ENCODE data around the gene MFSD1. TPM values are rescaled to one million over a fixed set of nuclear protein-coding genes. Genes with fewer than 3 reads are reported as not detected.

The MFSD1 gene
- total and polyA plus RNA-seq, 2 donors (not counting 1 experiment from before 2014, with no cell fraction given): 103 to 117 TPM

GRCh38 chr3:158792709-158793108 lies 9.1 kb upstream of the MFSD1 start:
- H3K4me1 ChIP-seq (ENCODE audit: control insufficient read depth, extremely low read depth, insufficient read depth, low read length): peaks cover 8% of the 10 kb centered on the region
- peak overlapping the region; percentile 31 for H3K27ac ChIP-seq (ENCODE audit: insufficient read depth, low read length)
- peak; percentile 92 to 98 for DNase-seq (ENCODE audit: low read depth in 2 of 2)
- H4K20me1 ChIP-seq (ENCODE audit: control insufficient read depth, extremely low read depth, insufficient read depth, low read length): no peaks in the 10 kb centered on the region
- no peaks in the 10 kb centered on the region for H3K79me2 ChIP-seq (ENCODE audit: control insufficient read depth, insufficient read depth, low read length)
- no peaks in the 10 kb centered on the region for H3K36me3 ChIP-seq (ENCODE audit: control insufficient read depth, insufficient read depth, low read length)
- TF ChIP-seq CTCF (conservative IDR thresholded peaks at IDR 0.05 in 1 of 2, IDR thresholded peaks at IDR 0.05 in 1 of 2; ENCODE audit: low read depth in 1 of 2, low read length in 2 of 2): no peak
- no peak for TF ChIP-seq EZH2 (IDR thresholded peaks at IDR 0.05; ENCODE audit: low read length, missing control alignments)
- peak overlapping the region in 1 of 4 experiments; percentile 24 for H3K4me3 ChIP-seq (replicated peaks in 1 of 4; ENCODE audit: control extremely low read depth in 1 of 4, insufficient read depth in 1 of 4, low read depth in 3 of 4, low read length in 4 of 4)
- no peak overlapping the region for H3K4me2 ChIP-seq (ENCODE audit: extremely low read depth, insufficient read depth, low read length)
- no peaks in the 10 kb centered on the region for H3K9me3 ChIP-seq (ENCODE audit: control insufficient read depth, insufficient read depth, low read depth, low read length)
- no peaks in the 10 kb centered on the region for H3K27me3 ChIP-seq (ENCODE audit: control insufficient read depth, insufficient read depth, low read length)
- no peak overlapping the region for H2AFZ ChIP-seq (ENCODE audit: low read length)
- no peak overlapping the region for H3K9ac ChIP-seq (ENCODE audit: insufficient read depth, low read length)

- no peak for TF ChIP-seq EZH2 (IDR thresholded peaks at IDR 0.05; ENCODE audit: low read length, missing control alignments)
- TF ChIP-seq CTCF (conservative IDR thresholded peaks at IDR 0.05 in 1 of 2, IDR thresholded peaks at IDR 0.05 in 1 of 2; ENCODE audit: low read depth in 1 of 2, low read length in 2 of 2): no peak
- Histone ChIP-seq H3K4me1 (ENCODE audit: control insufficient read depth, extremely low read depth, insufficient read depth, low read length) (peaks cover under 1% of the 10 kb centered on the region), H3K4me3 (replicated peaks in 1 of 4; ENCODE audit: control extremely low read depth in 1 of 4, insufficient read depth in 1 of 4, low read depth in 3 of 4, low read length in 4 of 4) (no peak overlapping the region), H3K27me3 (ENCODE audit: control insufficient read depth, insufficient read depth, low read length) (no peaks in the 10 kb centered on the region), H3K36me3 (ENCODE audit: control insufficient read depth, insufficient read depth, low read length) (no peaks in the 10 kb centered on the region), H3K4me2 (ENCODE audit: extremely low read depth, insufficient read depth, low read length) (no peak overlapping the region), H3K9ac (ENCODE audit: insufficient read depth, low read length) (no peak overlapping the region), H3K27ac (ENCODE audit: insufficient read depth, low read length) (no peak overlapping the region), H3K79me2 (ENCODE audit: control insufficient read depth, insufficient read depth, low read length) (no peaks in the 10 kb centered on the region), H4K20me1 (ENCODE audit: control insufficient read depth, extremely low read depth, insufficient read depth, low read length) (no peaks in the 10 kb centered on the region), H2AFZ (ENCODE audit: low read length) (no peak overlapping the region), H3K9me3 (ENCODE audit: control insufficient read depth, insufficient read depth, low read depth, low read length) (no peaks in the 10 kb centered on the region)
- DNase-seq (ENCODE audit: low read depth in 2 of 2): no peak
Observed at GRCh38 chr3:158794206-158794605, 7.6 kb upstream of the MFSD1 start.

GRCh38 chr3:158794936-158795518 lies 6.8 kb upstream of the MFSD1 start:
- no peak overlapping the region for H3K4me3 ChIP-seq (replicated peaks in 1 of 4; ENCODE audit: control extremely low read depth in 1 of 4, insufficient read depth in 1 of 4, low read depth in 3 of 4, low read length in 4 of 4)
- H3K27ac ChIP-seq (ENCODE audit: insufficient read depth, low read length): no peak overlapping the region
- no peaks in the 10 kb centered on the region for H3K9me3 ChIP-seq (ENCODE audit: control insufficient read depth, insufficient read depth, low read depth, low read length)
- H3K27me3 ChIP-seq (ENCODE audit: control insufficient read depth, insufficient read depth, low read length): no peaks in the 10 kb centered on the region
- no peaks in the 10 kb centered on the region for H4K20me1 ChIP-seq (ENCODE audit: control insufficient read depth, extremely low read depth, insufficient read depth, low read length)
- DNase-seq (ENCODE audit: low read depth in 2 of 2): peak; percentile 52 to 61
- no peaks in the 10 kb centered on the region for H3K4me1 ChIP-seq (ENCODE audit: control insufficient read depth, extremely low read depth, insufficient read depth, low read length)
- TF ChIP-seq EZH2 (IDR thresholded peaks at IDR 0.05; ENCODE audit: low read length, missing control alignments): no peak
- TF ChIP-seq CTCF (conservative IDR thresholded peaks at IDR 0.05 in 1 of 2, IDR thresholded peaks at IDR 0.05 in 1 of 2; ENCODE audit: low read depth in 1 of 2, low read length in 2 of 2): peak; percentile 42 to 57
- no peak overlapping the region for H3K4me2 ChIP-seq (ENCODE audit: extremely low read depth, insufficient read depth, low read length)
- H2AFZ ChIP-seq (ENCODE audit: low read length): no peak overlapping the region
- H3K36me3 ChIP-seq (ENCODE audit: control insufficient read depth, insufficient read depth, low read length): no peaks in the 10 kb centered on the region
- no peak overlapping the region for H3K9ac ChIP-seq (ENCODE audit: insufficient read depth, low read length)
- H3K79me2 ChIP-seq (ENCODE audit: control insufficient read depth, insufficient read depth, low read length): no peaks in the 10 kb centered on the region
